ENCODE data around the gene ZNF444.
"Not testable (repeated sequence)": the region's sequence is repeated elsewhere in the genome, so short reads cannot be mapped to it uniquely, and the experiment has no call there.

DNA sequence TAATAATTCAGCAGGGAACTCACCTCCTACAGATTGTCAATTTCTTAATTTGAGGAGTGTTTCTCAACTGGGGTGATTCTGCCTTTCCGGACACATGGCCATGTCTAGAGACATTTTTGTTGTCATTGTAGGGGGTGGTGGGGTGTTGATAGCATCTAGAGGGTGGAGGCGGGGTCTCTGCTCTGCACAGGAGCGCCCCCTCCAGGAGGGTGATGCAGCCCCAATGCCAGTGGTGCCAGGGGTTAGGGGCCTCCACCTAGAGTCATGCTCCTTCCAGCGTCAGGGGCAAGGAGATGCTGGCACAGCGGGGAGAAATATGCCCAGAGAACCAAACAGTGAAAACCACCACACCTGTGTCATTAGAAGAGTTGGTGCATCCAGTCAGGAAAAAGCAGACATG is 66.5 kb downstream of the ZNF444 start:
- TF ChIP-seq, protein P1, sequence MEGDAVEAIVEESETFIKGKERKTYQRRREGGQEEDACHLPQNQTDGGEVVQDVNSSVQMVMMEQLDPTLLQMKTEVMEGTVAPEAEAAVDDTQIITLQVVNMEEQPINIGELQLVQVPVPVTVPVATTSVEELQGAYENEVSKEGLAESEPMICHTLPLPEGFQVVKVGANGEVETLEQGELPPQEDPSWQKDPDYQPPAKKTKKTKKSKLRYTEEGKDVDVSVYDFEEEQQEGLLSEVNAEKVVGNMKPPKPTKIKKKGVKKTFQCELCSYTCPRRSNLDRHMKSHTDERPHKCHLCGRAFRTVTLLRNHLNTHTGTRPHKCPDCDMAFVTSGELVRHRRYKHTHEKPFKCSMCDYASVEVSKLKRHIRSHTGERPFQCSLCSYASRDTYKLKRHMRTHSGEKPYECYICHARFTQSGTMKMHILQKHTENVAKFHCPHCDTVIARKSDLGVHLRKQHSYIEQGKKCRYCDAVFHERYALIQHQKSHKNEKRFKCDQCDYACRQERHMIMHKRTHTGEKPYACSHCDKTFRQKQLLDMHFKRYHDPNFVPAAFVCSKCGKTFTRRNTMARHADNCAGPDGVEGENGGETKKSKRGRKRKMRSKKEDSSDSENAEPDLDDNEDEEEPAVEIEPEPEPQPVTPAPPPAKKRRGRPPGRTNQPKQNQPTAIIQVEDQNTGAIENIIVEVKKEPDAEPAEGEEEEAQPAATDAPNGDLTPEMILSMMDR (IDR thresholded peaks at IDR 0.05) = not testable (repeated sequence)
- TF ChIP-seq EZH2 (IDR thresholded peaks at IDR 0.05; ENCODE audit: borderline replicate concordance, insufficient read depth, low read depth, low read length, poor library complexity, severe bottlenecking) = not testable (repeated sequence)
